Nephron progenitor cell (in vitro differentiated cells): ENCODE data around the gene BRSK1.

Experiments used
- DNase-seq: peaks from one replicate; pipeline ENCODE4 v3.0.0; 2021
- H3K27ac Mint-ChIP-seq: 2 replicates; pipeline ENCODE4 v1.8.0; 2021; ENCODE audit warnings: mild to moderate bottlenecking, moderate library complexity, mixed read lengths
- H3K27me3 Mint-ChIP-seq: 2 replicates; pipeline ENCODE4 v1.8.0; 2021; ENCODE audit warnings: mild to moderate bottlenecking, low read depth, mixed read lengths; ENCODE audit not compliant: poor library complexity
- H3K36me3 Mint-ChIP-seq: 2 replicates; pipeline ENCODE4 v1.8.0; 2021; ENCODE audit warnings: low read depth, mixed read lengths
- H3K4me1 Mint-ChIP-seq: 2 replicates; pipeline ENCODE4 v1.8.0; 2021; ENCODE audit warnings: mixed read lengths
- H3K4me3 Mint-ChIP-seq: 2 replicates; pipeline ENCODE4 v1.8.0; 2021; ENCODE audit warnings: mild to moderate bottlenecking, moderate library complexity, mixed read lengths
- H3K9me3 Mint-ChIP-seq: 2 replicates; pipeline ENCODE4 v1.8.0; 2021; ENCODE audit warnings: mild to moderate bottlenecking, moderate library complexity, mixed read lengths
- CTCF ChIP-seq: fragments of 200-600 bp; sonication (generic); IDR thresholded peaks from 2 replicates; pipeline ENCODE4 v1.5.0; 2021; ENCODE audit warnings: antibody characterized with exemption

BRSK1 gene

GRCh38 chr19:55251341-55252081 lies 32.3 kb upstream of the BRSK1 start:
- no peak for DNase-seq
- H3K4me3 Mint-ChIP-seq = no peak overlapping the region
- TF ChIP-seq CTCF = no peak
- peak overlapping the region; percentile 45 for H3K27ac Mint-ChIP-seq
- H3K27me3 Mint-ChIP-seq = no peaks in the 10 kb centered on the region
- peaks cover 70% of the 10 kb centered on the region for H3K4me1 Mint-ChIP-seq
- H3K36me3 Mint-ChIP-seq = no peaks in the 10 kb centered on the region
- H3K9me3 Mint-ChIP-seq = no peaks in the 10 kb centered on the region

GRCh38 chr19:55252760-55253663 lies 30.8 kb upstream of the BRSK1 start:
- no peak overlapping the region for H3K4me3 Mint-ChIP-seq

GRCh38 chr19:55253842-55254624 lies 29.8 kb upstream of the BRSK1 start:
- TF ChIP-seq CTCF = no peak
- Mint-ChIP-seq H3K27ac (peak overlapping the region; percentile 88), H3K9me3 (no peaks in the 10 kb centered on the region), H3K27me3 (no peaks in the 10 kb centered on the region), H3K4me3 (peak overlapping the region; percentile 65), H3K36me3 (no peaks in the 10 kb centered on the region), H3K4me1 (peaks cover 71% of the 10 kb centered on the region)
- DNase-seq = no peak

More at GRCh38 chr19:55252760-55253663, 30.8 kb upstream of the BRSK1 start:
- H3K27ac Mint-ChIP-seq = peak overlapping the region; percentile 55
- H3K27me3 Mint-ChIP-seq = no peaks in the 10 kb centered on the region
- no peak for TF ChIP-seq CTCF
- no peak for DNase-seq
- H3K9me3 Mint-ChIP-seq = no peaks in the 10 kb centered on the region
- H3K4me1 Mint-ChIP-seq = peaks cover 81% of the 10 kb centered on the region
- no peaks in the 10 kb centered on the region for H3K36me3 Mint-ChIP-seq

GRCh38 chr19:55254625-55254977 lies 29.2 kb upstream of the BRSK1 start:
- no peaks in the 10 kb centered on the region for H3K27me3 Mint-ChIP-seq

More at GRCh38 chr19:55254625-55254977, 29.2 kb upstream of the BRSK1 start:
- TF ChIP-seq CTCF = no peak
- Mint-ChIP-seq H3K27ac (peak overlapping the region; percentile 88), H3K4me1 (peaks cover 73% of the 10 kb centered on the region), H3K9me3 (no peaks in the 10 kb centered on the region), H3K36me3 (no peaks in the 10 kb centered on the region), H3K4me3 (peak overlapping the region; percentile 65)
- no peak for DNase-seq
